ENCODE data around the gene PIN4.

- TF ChIP-seq POLR2A (IDR thresholded peaks at IDR 0.05): no peak
- TF ChIP-seq CTCF (IDR thresholded peaks at IDR 0.05): no peak
- no peak for TF ChIP-seq POLR2AphosphoS5 (IDR thresholded peaks at IDR 0.05)
Observed at GRCh38 chrX:72205706-72206105, 24.1 kb downstream of the PIN4 start.
